ENCODE data around the gene RFX4. TPM values are rescaled to one million over a fixed set of nuclear protein-coding genes. Genes with fewer than 3 reads are reported as not detected.

The RFX4 gene
- total and polyA plus RNA-seq, 10 of the 15 experiments (the other 5 are each of a cell fraction or from before 2014, with no cell fraction given), result 0.02 to 0.23 TPM; not detected in 8

- H3K4me3 ChIP-seq, result no peak overlapping the region
- H3K27me3 ChIP-seq (replicated peaks in 1 of 2; ENCODE audit: control insufficient read depth in 2 of 2, insufficient read depth in 2 of 2, low read length in 1 of 2), result no peaks in the 10 kb centered on the region
- FAIRE-seq (no peak), DNase-seq (ENCODE audit: low read depth, low spot score) (no peak), ATAC-seq (no peak)
- ChIA-PET CTCF (no interaction called here), RAD21 (ENCODE audit: unreplicated experiment) (no interaction called here), POLR2A (no interaction called here), SMC1A (ENCODE audit: uncharacterized antibody, unreplicated experiment) (no interaction called here)
- H3K79me2 ChIP-seq (ENCODE audit: control insufficient read depth, insufficient read depth, low read length), result no peaks in the 10 kb centered on the region
- no peaks in the 10 kb centered on the region for H3K9me3 ChIP-seq (replicated peaks; ENCODE audit: control insufficient read depth, insufficient read depth, low read length)
- H3K9ac ChIP-seq (ENCODE audit: control insufficient read depth, insufficient read depth, low read length), result no peak overlapping the region
- H3K36me3 ChIP-seq (ENCODE audit: control insufficient read depth in 2 of 2, insufficient read depth in 2 of 2, low read length in 1 of 2), result no peaks in the 10 kb centered on the region
- TF ChIP-seq NR2C2 (IDR thresholded peaks at IDR 0.05; ENCODE audit: borderline replicate concordance, control insufficient read depth, insufficient read length, low read depth) (no peak), SUZ12 (IDR thresholded peaks at IDR 0.05; ENCODE audit: unreplicated experiment) (no peak), PML (IDR thresholded peaks at IDR 0.05; ENCODE audit: low read length) (no peak)
- BruUV-seq (replicated peaks), result no TSS peak
- H3K4me2 ChIP-seq (ENCODE audit: control insufficient read depth, insufficient read depth), result no peak overlapping the region
- intact Hi-C loops (cut with micrococcal nuclease; ENCODE audit: unreplicated experiment) (no loop called here), in situ Hi-C loops (cut with MboI) (no loop called here)
- H3K4me1 ChIP-seq (ENCODE audit: control insufficient read depth, insufficient read depth, low read length), result no peaks in the 10 kb centered on the region
- H4K20me1 ChIP-seq (ENCODE audit: control insufficient read depth, insufficient read depth), result no peaks in the 10 kb centered on the region
- 41% methylated on average over 7 of the region's 7 CpGs for WGBS (ENCODE audit: insufficient coverage, insufficient replicate concordance, low lambda C conversion rate, missing lambda C conversion rate)
- no peak overlapping the region for H2AFZ ChIP-seq (ENCODE audit: control insufficient read depth, low read depth, low read length)
- H3K27ac ChIP-seq (ENCODE audit: control insufficient read depth, insufficient read depth), result no peak overlapping the region
These were observed 51.4 kb downstream of the RFX4 start for GRCh38 chr12:106634206-106634605.

- H3K4me3 ChIP-seq, result no peak overlapping the region
- BruUV-seq (replicated peaks), result no TSS peak
- no peaks in the 10 kb centered on the region for H3K27me3 ChIP-seq (replicated peaks in 1 of 2; ENCODE audit: control insufficient read depth in 2 of 2, insufficient read depth in 2 of 2, low read length in 1 of 2)
- no peak for TF ChIP-seq SPI1 (IDR thresholded peaks at IDR 0.05; ENCODE audit: borderline replicate concordance, insufficient read depth, low read depth, low read length)
- no peak for TF ChIP-seq ZNF592 (IDR thresholded peaks at IDR 0.05)
- no peak for FAIRE-seq
- ChIA-PET RAD21 (ENCODE audit: unreplicated experiment) (no interaction called here), POLR2A (no interaction called here), SMC1A (ENCODE audit: uncharacterized antibody, unreplicated experiment) (no interaction called here), CTCF (no interaction called here)
- intact Hi-C loops (cut with micrococcal nuclease; ENCODE audit: unreplicated experiment), result no loop called here
- no peak overlapping the region for H3K27ac ChIP-seq (ENCODE audit: control insufficient read depth, insufficient read depth)
- no peak for ATAC-seq
- H3K9ac ChIP-seq (ENCODE audit: control insufficient read depth, insufficient read depth, low read length), result no peak overlapping the region
- no peaks in the 10 kb centered on the region for H3K36me3 ChIP-seq (ENCODE audit: control insufficient read depth in 2 of 2, insufficient read depth in 2 of 2, low read length in 1 of 2)
- no peaks in the 10 kb centered on the region for H3K4me1 ChIP-seq (ENCODE audit: control insufficient read depth, insufficient read depth, low read length)
- H3K79me2 ChIP-seq (ENCODE audit: control insufficient read depth, insufficient read depth, low read length), result no peaks in the 10 kb centered on the region
- in situ Hi-C loops (cut with MboI), result no loop called here
- H3K9me3 ChIP-seq (replicated peaks; ENCODE audit: control insufficient read depth, insufficient read depth, low read length), result no peaks in the 10 kb centered on the region
- 20% methylated on average over 5 of the region's 5 CpGs for WGBS (ENCODE audit: insufficient coverage, insufficient replicate concordance, low lambda C conversion rate, missing lambda C conversion rate)
- H4K20me1 ChIP-seq (ENCODE audit: control insufficient read depth, insufficient read depth), result no peaks in the 10 kb centered on the region
- DNase-seq (ENCODE audit: low read depth, low spot score), result no peak
- no peak overlapping the region for H2AFZ ChIP-seq (ENCODE audit: control insufficient read depth, low read depth, low read length)
- no peak overlapping the region for H3K4me2 ChIP-seq (ENCODE audit: control insufficient read depth, insufficient read depth)
These were observed 60.2 kb downstream of the RFX4 start for GRCh38 chr12:106643000-106643399.

Data from GM12878 (cell line).